Measurements from ENCODE around the gene DHX35. TPM values are rescaled to one million over a fixed set of nuclear protein-coding genes. Genes with fewer than 3 reads are reported as not detected.

Gene DHX35
- total and polyA plus RNA-seq, 10 of the 15 experiments (the other 5 are each of a cell fraction or from before 2014, with no cell fraction given) = 4.3 to 21.6 (median 14.9) TPM

DNA sequence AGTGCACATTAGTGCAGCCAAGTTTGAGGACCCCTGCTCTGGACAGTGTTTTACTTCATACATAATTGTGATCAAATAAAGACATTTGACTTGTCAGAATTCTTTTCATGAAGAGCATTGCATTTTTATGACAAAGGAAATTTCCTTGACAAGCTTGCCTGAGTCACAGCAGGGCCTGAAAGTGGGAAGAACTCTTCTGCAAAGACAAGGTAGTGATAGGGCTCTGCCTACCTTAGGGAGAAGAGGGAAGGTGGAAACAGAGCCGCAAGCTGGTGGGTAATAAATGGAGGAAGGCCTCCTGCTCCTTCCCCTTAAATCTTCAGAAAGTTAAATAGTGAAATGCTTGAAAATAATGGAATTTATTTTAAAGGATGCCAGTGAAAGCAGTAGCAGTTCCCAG lies 118.2 kb downstream of the DHX35 start (continued):
- TF ChIP-seq, protein P1, sequence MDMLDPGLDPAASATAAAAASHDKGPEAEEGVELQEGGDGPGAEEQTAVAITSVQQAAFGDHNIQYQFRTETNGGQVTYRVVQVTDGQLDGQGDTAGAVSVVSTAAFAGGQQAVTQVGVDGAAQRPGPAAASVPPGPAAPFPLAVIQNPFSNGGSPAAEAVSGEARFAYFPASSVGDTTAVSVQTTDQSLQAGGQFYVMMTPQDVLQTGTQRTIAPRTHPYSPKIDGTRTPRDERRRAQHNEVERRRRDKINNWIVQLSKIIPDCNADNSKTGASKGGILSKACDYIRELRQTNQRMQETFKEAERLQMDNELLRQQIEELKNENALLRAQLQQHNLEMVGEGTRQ (IDR thresholded peaks at IDR 0.05; ENCODE audit: borderline replicate concordance, low read depth, low read length) = no peak
- TF ChIP-seq HDAC6 (IDR thresholded peaks at IDR 0.05; ENCODE audit: unreplicated experiment) = no peak
- no peak for TF ChIP-seq SRF (IDR thresholded peaks at IDR 0.05; ENCODE audit: low read depth in 2 of 2, low read length in 2 of 2)
- TF ChIP-seq TCF12 (IDR thresholded peaks at IDR 0.05; ENCODE audit: low read depth, low read length) = no peak
- TF ChIP-seq CBX5 (IDR thresholded peaks at IDR 0.05; ENCODE audit: low read depth) = no peak
- no peak for TF ChIP-seq CHD4 (IDR thresholded peaks at IDR 0.05)
- TF ChIP-seq, protein P2, sequence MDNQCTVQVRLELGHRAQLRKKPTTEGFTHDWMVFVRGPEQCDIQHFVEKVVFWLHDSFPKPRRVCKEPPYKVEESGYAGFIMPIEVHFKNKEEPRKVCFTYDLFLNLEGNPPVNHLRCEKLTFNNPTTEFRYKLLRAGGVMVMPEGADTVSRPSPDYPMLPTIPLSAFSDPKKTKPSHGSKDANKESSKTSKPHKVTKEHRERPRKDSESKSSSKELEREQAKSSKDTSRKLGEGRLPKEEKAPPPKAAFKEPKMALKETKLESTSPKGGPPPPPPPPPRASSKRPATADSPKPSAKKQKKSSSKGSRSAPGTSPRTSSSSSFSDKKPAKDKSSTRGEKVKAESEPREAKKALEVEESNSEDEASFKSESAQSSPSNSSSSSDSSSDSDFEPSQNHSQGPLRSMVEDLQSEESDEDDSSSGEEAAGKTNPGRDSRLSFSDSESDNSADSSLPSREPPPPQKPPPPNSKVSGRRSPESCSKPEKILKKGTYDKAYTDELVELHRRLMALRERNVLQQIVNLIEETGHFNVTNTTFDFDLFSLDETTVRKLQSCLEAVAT (IDR thresholded peaks at IDR 0.05) = no peak
- no peak for TF ChIP-seq MYC (IDR thresholded peaks at IDR 0.05; ENCODE audit: insufficient read depth, insufficient read length, insufficient replicate concordance, low read length, severe bottlenecking)
- no peak for TF ChIP-seq BCL11A (IDR thresholded peaks at IDR 0.05; ENCODE audit: low read depth, low read length)
- TF ChIP-seq, protein P3, sequence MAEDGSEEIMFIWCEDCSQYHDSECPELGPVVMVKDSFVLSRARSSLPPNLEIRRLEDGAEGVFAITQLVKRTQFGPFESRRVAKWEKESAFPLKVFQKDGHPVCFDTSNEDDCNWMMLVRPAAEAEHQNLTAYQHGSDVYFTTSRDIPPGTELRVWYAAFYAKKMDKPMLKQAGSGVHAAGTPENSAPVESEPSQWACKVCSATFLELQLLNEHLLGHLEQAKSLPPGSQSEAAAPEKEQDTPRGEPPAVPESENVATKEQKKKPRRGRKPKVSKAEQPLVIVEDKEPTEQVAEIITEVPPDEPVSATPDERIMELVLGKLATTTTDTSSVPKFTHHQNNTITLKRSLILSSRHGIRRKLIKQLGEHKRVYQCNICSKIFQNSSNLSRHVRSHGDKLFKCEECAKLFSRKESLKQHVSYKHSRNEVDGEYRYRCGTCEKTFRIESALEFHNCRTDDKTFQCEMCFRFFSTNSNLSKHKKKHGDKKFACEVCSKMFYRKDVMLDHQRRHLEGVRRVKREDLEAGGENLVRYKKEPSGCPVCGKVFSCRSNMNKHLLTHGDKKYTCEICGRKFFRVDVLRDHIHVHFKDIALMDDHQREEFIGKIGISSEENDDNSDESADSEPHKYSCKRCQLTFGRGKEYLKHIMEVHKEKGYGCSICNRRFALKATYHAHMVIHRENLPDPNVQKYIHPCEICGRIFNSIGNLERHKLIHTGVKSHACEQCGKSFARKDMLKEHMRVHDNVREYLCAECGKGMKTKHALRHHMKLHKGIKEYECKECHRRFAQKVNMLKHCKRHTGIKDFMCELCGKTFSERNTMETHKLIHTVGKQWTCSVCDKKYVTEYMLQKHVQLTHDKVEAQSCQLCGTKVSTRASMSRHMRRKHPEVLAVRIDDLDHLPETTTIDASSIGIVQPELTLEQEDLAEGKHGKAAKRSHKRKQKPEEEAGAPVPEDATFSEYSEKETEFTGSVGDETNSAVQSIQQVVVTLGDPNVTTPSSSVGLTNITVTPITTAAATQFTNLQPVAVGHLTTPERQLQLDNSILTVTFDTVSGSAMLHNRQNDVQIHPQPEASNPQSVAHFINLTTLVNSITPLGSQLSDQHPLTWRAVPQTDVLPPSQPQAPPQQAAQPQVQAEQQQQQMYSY (CRISPR knock-in tag; IDR thresholded peaks at IDR 0.05) = no peak
